GM12878 (cell line): ENCODE data around the gene C8G. TPM values are rescaled to one million over a fixed set of nuclear protein-coding genes. Genes with fewer than 3 reads are reported as not detected.

Experiments used
- ATAC-seq: fragments of 200-7000 bp; cut with Tn5 transposase; 3 replicates; pipeline ENCODE4 v1.9.1; 2020; ENCODE audit warnings: mild to moderate bottlenecking, moderate library complexity
- BruUV-seq: library from RNA; stranded (reverse); fragments of 400-500 nt; replicated peaks from 2 replicates; lab custom pipeline; 2021; lab: Mats Ljungman, UMichigan
- CTCF ChIA-PET: fragments of 300-600 bp; sonication (Branson Sonifier 250); formaldehyde crosslinking; extraction: SDS; loops from one replicate; lab custom pipeline; 2021; ENCODE audit warnings: inconsistent platforms; lab: Yijun Ruan, JAX
- POLR2A ChIA-PET: fragments of 350-600 bp; formaldehyde crosslinking; extraction: SDS; loops from one replicate; lab custom pipeline; 2021; ENCODE audit warnings: inconsistent platforms; lab: Charles Lee
- RAD21 ChIA-PET: fragments of 300-600 bp; sonication (Branson Sonifier 250); formaldehyde crosslinking; loops from one replicate; lab custom pipeline; 2023; ENCODE audit warnings: antibody characterized with exemption; ENCODE audit not compliant: unreplicated experiment; lab: Charles Lee
- SMC1A ChIA-PET: fragments of 300-600 bp; sonication (Branson Sonifier 250); formaldehyde crosslinking; loops from one replicate; lab custom pipeline; 2023; ENCODE audit not compliant: unreplicated experiment, uncharacterized antibody; lab: Charles Lee
- DNase-seq: peaks from one replicate; pipeline ENCODE4 v3.0.0-alpha.2; 2011; ENCODE audit warnings: low read depth, low spot score
- FAIRE-seq: peaks from 3 replicates; lab custom pipeline; 2011; peaks lifted over from hg19 to GRCh38; lab: Jason Lieb, UNC
- H2AFZ ChIP-seq: 2 replicates; pipeline ENCODE4 v1.6.0; 2011; ENCODE audit warnings: low read depth, low read length, control low read depth; ENCODE audit not compliant: control insufficient read depth
- H3K27ac ChIP-seq: 2 replicates; pipeline ENCODE4 v1.5.1; 2011; ENCODE audit warnings: control low read depth; ENCODE audit not compliant: control insufficient read depth, insufficient read depth
- H3K27me3 ChIP-seq, 2 experiments: replicated peaks in 1 of 2; 2 replicates each; pipeline versions ENCODE4 v1.6.0 to v1.6.1; 2011; ENCODE audit warnings: low read length in 1 of 2; ENCODE audit not compliant: control insufficient read depth in 2 of 2, insufficient read depth in 2 of 2
- H3K36me3 ChIP-seq, 2 experiments: 2 replicates each; pipeline ENCODE4 v1.5.1; 2011; ENCODE audit warnings: low read length in 1 of 2; ENCODE audit not compliant: control insufficient read depth in 2 of 2, insufficient read depth in 2 of 2
- H3K4me1 ChIP-seq: 2 replicates; pipeline ENCODE4 v1.6.1; 2011; ENCODE audit warnings: mild to moderate bottlenecking, low read length, moderate library complexity, mixed read lengths; ENCODE audit not compliant: control insufficient read depth, insufficient read depth
- H3K4me2 ChIP-seq: 2 replicates; pipeline ENCODE4 v1.6.0; 2011; ENCODE audit warnings: control low read depth; ENCODE audit not compliant: control insufficient read depth, insufficient read depth
- H3K4me3 ChIP-seq: fragments of 200-600 bp; sonication (generic); 2 replicates; pipeline ENCODE4 v1.5.1; 2016
- H3K79me2 ChIP-seq: 2 replicates; pipeline ENCODE4 v1.6.0; 2011; ENCODE audit warnings: low read length; ENCODE audit not compliant: control insufficient read depth, insufficient read depth
- H3K9ac ChIP-seq: 2 replicates; pipeline ENCODE4 v1.8.0; 2011; ENCODE audit warnings: low read length, control low read depth, mixed read lengths; ENCODE audit not compliant: control insufficient read depth, insufficient read depth
- H3K9me3 ChIP-seq: replicated peaks from 3 replicates; pipeline ENCODE4 v1.5.1; 2011; ENCODE audit warnings: mild to moderate bottlenecking, low read length; ENCODE audit not compliant: control insufficient read depth, insufficient read depth
- H4K20me1 ChIP-seq: 2 replicates; pipeline ENCODE4 v1.6.0; 2011; ENCODE audit not compliant: control insufficient read depth, insufficient read depth
- CBX3 ChIP-seq: fragments of 200-600 bp; sonication (generic); IDR thresholded peaks from 2 replicates; pipeline ENCODE4 v1.6.1; 2016; ENCODE audit warnings: low read depth, borderline replicate concordance
- CTCF ChIP-seq, 3 experiments: IDR thresholded peaks in 2 of 3; conservative IDR thresholded peaks in 1 of 3; 2 replicates each; pipeline ENCODE4 v1.5.1; 2011; ENCODE audit warnings: low read depth in 3 of 3, low read length in 3 of 3, mild to moderate bottlenecking in 3 of 3, control low read depth in 2 of 3, moderate library complexity in 2 of 3, inconsistent platforms in 1 of 3, mixed read lengths in 1 of 3; ENCODE audit not compliant: control insufficient read depth in 2 of 3, insufficient read depth in 1 of 3; ENCODE audit errors: extremely low read depth in 1 of 3
- HDAC6 ChIP-seq: fragments of 200-600 bp; sonication (generic); IDR thresholded peaks from one replicate; pipeline ENCODE4 v1.8.0; 2017; ENCODE audit warnings: antibody characterized with exemption; ENCODE audit not compliant: unreplicated experiment
- NKRF ChIP-seq: fragments of 450-650 bp; conservative IDR thresholded peaks from 2 replicates; pipeline ENCODE4 v1.6.1; 2017; ENCODE audit warnings: mild to moderate bottlenecking, moderate library complexity
- POU2F2 ChIP-seq: IDR thresholded peaks from 3 replicates; pipeline ENCODE4 v1.6.1; 2011; ENCODE audit warnings: low read depth, mild to moderate bottlenecking, low read length, borderline replicate concordance
- RBBP5 ChIP-seq: fragments of 200-600 bp; sonication (generic); conservative IDR thresholded peaks from 2 replicates; pipeline ENCODE4 v1.6.1; 2016
- SMC3 ChIP-seq: IDR thresholded peaks from 2 replicates; pipeline ENCODE4 v1.6.1; 2011; ENCODE audit warnings: low read length, improper control_type of control experiment, borderline replicate concordance
- SREBF2 ChIP-seq: IDR thresholded peaks from 2 replicates; pipeline ENCODE4 v1.6.1; 2012; ENCODE audit warnings: mild to moderate bottlenecking, low read length
- SUZ12 ChIP-seq: fragments of 200-600 bp; sonication (generic); IDR thresholded peaks from one replicate; pipeline ENCODE4 v1.6.1; 2018; ENCODE audit warnings: antibody characterized with exemption, mild to moderate bottlenecking; ENCODE audit not compliant: unreplicated experiment
- TCF7 ChIP-seq: IDR thresholded peaks from 2 replicates; pipeline ENCODE4 v1.6.1; 2014; ENCODE audit warnings: antibody characterized with exemption, borderline replicate concordance
- WGBS: methylation state at CpG from one replicate; pipeline ENCODE4 v1.1.6; 2016; ENCODE audit warnings: low lambda C conversion rate; ENCODE audit not compliant: insufficient replicate concordance, insufficient coverage; ENCODE audit errors: missing lambda C conversion rate; 5-methylcytosine and 5-hydroxymethylcytosine counted together
- in situ Hi-C: fragments of 300-500 bp; cut with MboI; formaldehyde crosslinking; loops from 9 replicates; pipeline ENCODE4 v1.14.3; 2018; ENCODE audit warnings: mixed read lengths
- intact Hi-C: fragments of 100-400 bp; cut with micrococcal nuclease; formaldehyde crosslinking; loops from one replicate; pipeline ENCODE4 v1.14.2; 2022; ENCODE audit not compliant: unreplicated experiment
- polyA plus RNA-seq, 11 experiments: library from polyadenylated mRNA; depleted of rRNA in 4 of 11; unstranded in 6 of 11; stranded (reverse) in 5 of 11; fragments of >200 nt; fragmentation: Nextera tagmentation in 4 of 11; fragmentation: Illumina TruSeq in 1 of 11; extraction: Ambion mirVana in 4 of 11; extraction: Trizol in 1 of 11; gene quantifications; 1 replicate in 1 of 11; 2 replicates in 10 of 11; pipeline versions ENCODE4 v1.2.1 to v1.2.3, GENCODE V29; 2011 to 2016; ENCODE audit warnings: inconsistent platforms in 2 of 11, missing spikeins in 2 of 11, low read depth in 1 of 11
- total RNA-seq, 4 experiments: library from RNA; depleted of rRNA in 3 of 4; stranded (reverse); fragments of >200 nt in 3 of 4; fragmentation: Illumina TruSeq in 1 of 4; extraction: Trizol in 1 of 4; gene quantifications; 2 replicates each; pipeline versions ENCODE4 v1.2.1 to v1.2.3, GENCODE V29; 2013 to 2021
- TF ChIP-seq, protein P1 (sequence below): IDR thresholded peaks from 2 replicates; pipeline ENCODE4 v1.6.1; 2011; ENCODE audit warnings: low read depth, mild to moderate bottlenecking, low read length, moderate library complexity, borderline replicate concordance; ENCODE audit errors: extremely low read depth

The C8G gene
- total and polyA plus RNA-seq, 10 of the 15 experiments (the other 5 are each of a cell fraction or from before 2014, with no cell fraction given): 0.26 to 0.69 (median 0.50) TPM; not detected in 7

DNA sequence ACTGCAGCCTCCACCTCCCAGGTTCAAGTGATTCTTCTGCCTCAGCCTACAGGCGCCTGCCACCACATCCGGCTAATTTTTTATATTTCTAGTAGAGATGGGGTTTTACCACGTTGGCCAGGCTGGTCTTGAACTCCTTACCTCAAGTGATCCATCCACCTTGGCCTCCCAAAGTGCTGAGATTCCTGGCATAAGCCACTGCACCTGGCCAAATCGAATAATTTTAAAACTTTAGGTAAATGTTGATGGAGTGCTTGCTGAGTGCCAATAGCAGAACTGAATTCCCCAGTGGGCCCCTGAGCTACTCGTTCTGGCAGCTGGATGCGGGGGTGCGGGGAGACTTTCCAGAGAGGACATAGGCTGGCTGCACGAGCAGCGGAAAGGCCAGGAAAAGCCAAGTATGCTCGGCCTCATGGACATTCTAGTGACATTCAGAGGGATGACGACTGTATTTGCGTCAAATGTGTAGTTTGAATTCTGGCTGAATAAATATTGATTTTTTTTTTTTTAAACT, 41.9 kb upstream of the C8G start:
- no peak overlapping the region for H2AFZ ChIP-seq
- ATAC-seq (no peak), DNase-seq (no peak)
- ChIA-PET CTCF (interaction anchor here (0.8 to 3.1 kb wide), 9 partner anchors 16 to 132 kb away, joined by 3 to 21 read pairs (median 7); partner anchors contain the start of genes AJM1, C8G and TRAF2), SMC1A (interaction anchor here (1.8 to 7.5 kb wide), 2 partner anchors 18 to 60 kb away, joined by 6 to 70 read pairs; partner anchors contain the start of gene TRAF2), RAD21 (interaction anchor here (1.3 to 2.4 kb wide), 4 partner anchors 17 to 137 kb away, joined by 3 to 30 read pairs (median 14); partner anchors contain the start of gene TRAF2)
- in situ Hi-C loops: no loop called here
- H4K20me1 ChIP-seq: no peaks in the 10 kb centered on the region
- H3K36me3 ChIP-seq: peaks cover 30 to 43% of the 10 kb centered on the region in 2 experiments
- TF ChIP-seq CBX3 (no peak), SMC3 (no peak), POU2F2 (no peak), CTCF (IDR thresholded peaks at IDR 0.05 in 2 of 3, conservative IDR thresholded peaks at IDR 0.05 in 1 of 3; ENCODE audit: control insufficient read depth in 2 of 3, extremely low read depth in 1 of 3, insufficient read depth in 1 of 3, low read depth in 3 of 3, low read length in 3 of 3) (no peak), SUZ12 (no peak), TCF7 (no peak), SREBF2 (no peak), HDAC6 (no peak), RBBP5 (no peak), NKRF (no peak)
- TF ChIP-seq, protein P1, sequence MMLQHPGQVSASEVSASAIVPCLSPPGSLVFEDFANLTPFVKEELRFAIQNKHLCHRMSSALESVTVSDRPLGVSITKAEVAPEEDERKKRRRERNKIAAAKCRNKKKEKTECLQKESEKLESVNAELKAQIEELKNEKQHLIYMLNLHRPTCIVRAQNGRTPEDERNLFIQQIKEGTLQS: no peak
- TF ChIP-seq, all 136 proteins: peak for 0
- no peak for FAIRE-seq
- Histone ChIP-seq H3K79me2 (peaks cover 28% of the 10 kb centered on the region), H3K27me3 (no peaks in the 10 kb centered on the region), H3K4me2 (no peak overlapping the region), H3K9ac (peak overlapping the region; percentile 35; the same call in 1 of the 2 replicates), H3K9me3 (peaks cover 5% of the 10 kb centered on the region; the same call in 2 of the 3 replicates), H3K4me3 (no peak overlapping the region), H3K4me1 (peaks cover 51% of the 10 kb centered on the region), H3K27ac (peak overlapping the region; percentile 99)
- POLR2A ChIA-PET: interaction anchor here (0.6 to 3.4 kb wide), 9 partner anchors 12 to 202 kb away, joined by 3 to 41 read pairs (median 4); partner anchors contain the start of genes FBXW5, RABL6 and TRAF2
- intact Hi-C loops: loop anchor here (2.0 kb wide), 1 partner anchor 16 kb away; the partner anchor contains the start of gene TRAF2
- TSS peak; percentile 43 for BruUV-seq
- 84% methylated on average over 12 of the region's 12 CpGs for WGBS
